GM18508 (cell line): ENCODE data around the gene VSNL1.

Source experiments
- ATAC-seq: cut with Tn5 transposase; IDR thresholded peaks from one replicate; pipeline ENCODE4 v1.9.1; 2021; ENCODE audit warnings: moderate number of reproducible peaks; ENCODE audit not compliant: insufficient read depth, unreplicated experiment

The VSNL1 gene

GRCh38 chr2:17636257-17636656 lies 95.8 kb downstream of the VSNL1 start:
- ATAC-seq: no peak

DNA sequence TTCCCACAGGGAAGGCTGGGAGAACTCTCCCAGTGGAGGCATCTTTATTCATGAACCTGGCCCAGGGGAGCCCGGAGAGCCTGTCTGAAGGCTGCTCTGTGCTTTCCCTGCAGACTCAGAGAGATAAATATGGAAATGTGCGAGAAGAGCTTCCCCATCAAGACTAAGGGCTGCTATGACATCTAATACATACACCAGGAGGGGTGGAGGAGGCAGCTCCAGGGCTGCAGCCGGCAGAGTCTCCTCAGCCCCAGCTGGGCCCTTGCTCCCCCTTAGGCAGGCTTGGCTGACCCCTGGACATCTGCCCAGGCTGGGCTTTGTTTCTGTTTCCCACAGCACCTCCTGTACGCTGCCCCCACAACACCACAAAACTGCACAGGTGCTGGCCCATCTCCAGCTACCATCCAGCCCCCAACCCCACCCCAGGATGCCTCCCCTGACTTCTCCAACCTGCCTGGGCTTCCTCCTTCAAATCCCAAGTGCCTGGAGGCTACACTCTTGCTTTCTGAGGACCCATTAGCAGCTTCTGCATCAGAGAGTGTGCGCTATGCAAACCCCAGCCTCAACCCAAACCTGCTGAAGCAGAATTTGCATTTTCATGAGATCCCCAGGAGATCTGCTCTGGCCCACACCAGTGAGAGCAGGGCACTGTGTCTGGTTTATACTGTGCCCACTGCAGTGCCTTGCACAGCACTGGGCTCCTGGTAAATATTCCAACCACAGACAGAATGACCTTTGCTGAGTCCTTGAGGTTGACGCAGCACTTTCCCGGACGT lies 96.8 kb downstream of the VSNL1 start:
- no peak for ATAC-seq

DNA sequence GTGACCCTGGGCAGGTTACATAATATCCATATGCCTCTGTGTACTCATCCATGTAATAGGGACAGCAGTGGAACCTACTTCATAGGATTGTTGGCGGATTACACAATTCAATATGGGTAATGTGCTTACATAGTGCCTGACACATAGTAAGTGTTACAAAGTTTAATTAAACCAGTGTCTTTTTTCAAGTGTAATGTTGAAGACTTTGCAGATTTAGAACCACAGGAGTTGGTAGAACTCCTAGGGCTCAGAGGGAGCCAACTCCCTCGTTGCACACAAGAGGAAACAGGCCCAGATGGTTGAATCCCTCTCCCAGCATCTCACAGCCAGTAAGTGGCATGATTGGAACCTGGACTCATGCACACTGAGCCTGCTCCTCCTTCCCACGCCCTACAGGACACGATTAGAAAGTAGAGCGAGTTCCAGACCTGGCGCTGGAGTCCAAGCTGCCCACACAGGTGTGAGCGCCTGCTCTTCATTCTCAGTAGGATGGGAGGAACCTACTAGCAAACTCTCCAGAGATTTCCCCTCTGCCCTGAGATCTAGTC lies 97.8 kb downstream of the VSNL1 start:
- ATAC-seq: no peak

- no peak for ATAC-seq
Measured at GRCh38 chr2:17640406-17640805, 99.9 kb downstream of the VSNL1 start.

DNA sequence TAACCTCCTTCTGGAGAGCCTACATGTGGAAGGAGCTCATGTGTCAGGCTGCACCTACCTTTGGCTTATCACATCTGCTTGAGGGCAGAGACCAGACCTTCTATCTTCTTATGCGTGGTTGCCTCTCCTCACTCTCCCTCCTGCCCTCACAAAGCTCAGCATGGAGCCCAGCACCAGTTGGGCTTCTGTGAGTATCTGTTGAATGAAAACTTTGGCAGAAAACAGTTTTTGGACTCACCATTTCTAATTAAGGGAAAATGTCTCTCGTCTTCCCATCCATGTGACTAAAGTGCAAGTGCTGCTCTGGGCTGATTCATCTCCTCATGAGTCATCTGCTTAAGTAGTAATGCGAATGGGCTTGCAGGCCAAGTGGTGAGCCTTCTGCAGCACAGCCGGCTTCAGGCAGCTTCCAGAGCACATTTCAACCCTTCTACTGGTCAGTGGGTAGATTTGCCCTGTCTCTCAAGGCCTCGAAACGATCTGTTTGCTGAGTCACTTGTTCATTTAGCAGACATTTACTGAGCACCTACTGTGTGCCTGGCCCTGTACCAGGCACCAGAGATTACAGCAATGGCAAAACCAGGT lies 102.6 kb downstream of the VSNL1 start:
- ATAC-seq: no peak

DNA sequence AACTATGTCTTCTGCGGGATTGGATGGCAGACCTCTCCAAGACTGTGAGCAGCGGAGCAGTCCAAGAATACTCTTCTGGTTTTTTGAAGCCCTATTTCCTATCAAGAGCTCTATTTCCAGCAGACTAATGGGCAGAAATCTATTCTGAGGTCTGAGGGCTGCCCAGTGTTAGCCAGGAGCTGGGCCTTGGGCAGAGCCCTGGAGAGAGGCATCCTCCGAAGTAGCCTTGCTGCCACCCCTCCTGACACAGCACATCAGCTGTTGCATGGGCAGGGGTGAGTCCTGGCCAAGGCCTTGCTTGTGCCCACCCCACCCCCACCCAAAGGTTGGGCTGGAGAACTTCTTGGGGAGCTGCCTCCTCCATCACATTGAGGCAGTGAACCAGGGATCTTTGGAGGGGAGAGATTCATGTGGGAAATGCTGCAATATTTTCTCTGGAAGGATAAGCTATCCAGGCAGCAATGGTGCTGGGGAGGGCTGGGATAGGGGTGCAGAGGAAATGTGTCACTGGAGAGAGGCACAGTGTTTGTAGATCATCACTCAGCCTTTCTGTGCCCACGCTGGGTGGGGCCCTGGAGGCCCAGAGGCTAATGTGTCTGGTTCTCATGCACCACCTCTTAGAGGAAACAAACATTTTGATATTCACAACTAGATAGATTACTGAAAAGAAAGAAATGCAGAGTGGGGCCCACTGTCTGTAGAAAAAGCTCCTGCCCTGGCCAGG lies 104.7 kb downstream of the VSNL1 start:
- no peak for ATAC-seq

- peak; percentile 91 for ATAC-seq
Measured at GRCh38 chr2:17646081-17646554, 105.6 kb downstream of the VSNL1 start.

DNA sequence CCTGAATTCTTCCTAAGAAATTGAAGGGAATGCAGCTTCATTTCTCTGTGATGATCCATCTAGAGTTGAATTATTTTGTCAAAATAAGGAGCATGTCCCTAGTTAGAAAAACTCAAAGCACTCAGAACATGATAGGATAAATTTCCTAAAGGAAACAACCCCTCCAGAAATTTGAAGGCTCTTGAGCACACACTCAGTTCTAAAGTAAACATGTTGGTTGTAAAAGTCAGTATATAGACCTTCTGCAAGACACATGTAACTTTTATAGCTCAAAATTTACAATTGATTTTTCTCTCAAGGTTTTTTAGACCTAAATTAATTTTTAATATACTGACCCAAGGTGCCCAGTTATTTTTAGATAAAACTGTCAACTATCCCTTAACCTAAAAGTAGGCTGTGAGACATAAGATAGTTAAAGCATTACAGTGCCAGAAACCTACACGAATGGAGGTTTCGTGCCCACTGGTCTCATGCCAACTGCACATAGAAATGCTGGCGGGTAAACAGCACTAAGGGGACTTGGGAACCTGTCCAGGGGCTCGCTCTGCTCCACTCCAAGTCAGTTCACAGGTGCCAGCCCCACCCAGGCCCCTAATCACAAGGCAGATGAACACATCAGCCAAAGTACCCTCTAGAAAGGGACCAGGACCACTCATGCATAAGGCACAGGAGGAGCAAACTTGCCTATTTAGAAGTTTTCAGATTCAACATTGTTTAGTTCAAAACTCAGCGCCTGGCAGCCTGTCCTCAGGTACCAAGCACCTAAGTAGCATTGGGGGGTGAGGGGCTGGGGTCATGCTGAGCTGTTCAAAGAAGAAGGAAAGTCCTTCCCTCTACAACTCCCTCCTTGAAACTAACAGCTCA lies 106.6 kb downstream of the VSNL1 start:
- ATAC-seq: no peak

- ATAC-seq: no peak
Measured at GRCh38 chr2:17648581-17648980, 108.1 kb downstream of the VSNL1 start.

DNA sequence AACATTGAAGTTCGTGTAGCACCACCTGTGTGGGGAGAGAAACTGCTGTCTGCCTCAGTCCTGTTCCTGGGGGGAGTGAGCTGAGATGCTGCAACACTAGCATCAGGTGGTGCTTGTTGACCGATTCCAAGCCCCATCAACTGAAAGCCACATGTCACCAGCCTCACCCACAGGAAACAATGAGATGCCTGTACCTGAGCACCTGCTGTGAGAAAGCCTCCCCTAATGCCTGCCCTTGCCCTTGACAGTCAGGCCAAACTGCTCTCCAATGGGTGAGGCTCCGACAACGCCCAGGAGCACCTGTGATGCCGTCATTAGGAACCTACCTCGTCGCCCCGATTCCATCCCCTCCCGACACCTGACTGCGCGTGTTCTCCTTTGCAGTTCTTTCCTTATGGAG lies 108.5 kb downstream of the VSNL1 start:
- ATAC-seq: no peak

DNA sequence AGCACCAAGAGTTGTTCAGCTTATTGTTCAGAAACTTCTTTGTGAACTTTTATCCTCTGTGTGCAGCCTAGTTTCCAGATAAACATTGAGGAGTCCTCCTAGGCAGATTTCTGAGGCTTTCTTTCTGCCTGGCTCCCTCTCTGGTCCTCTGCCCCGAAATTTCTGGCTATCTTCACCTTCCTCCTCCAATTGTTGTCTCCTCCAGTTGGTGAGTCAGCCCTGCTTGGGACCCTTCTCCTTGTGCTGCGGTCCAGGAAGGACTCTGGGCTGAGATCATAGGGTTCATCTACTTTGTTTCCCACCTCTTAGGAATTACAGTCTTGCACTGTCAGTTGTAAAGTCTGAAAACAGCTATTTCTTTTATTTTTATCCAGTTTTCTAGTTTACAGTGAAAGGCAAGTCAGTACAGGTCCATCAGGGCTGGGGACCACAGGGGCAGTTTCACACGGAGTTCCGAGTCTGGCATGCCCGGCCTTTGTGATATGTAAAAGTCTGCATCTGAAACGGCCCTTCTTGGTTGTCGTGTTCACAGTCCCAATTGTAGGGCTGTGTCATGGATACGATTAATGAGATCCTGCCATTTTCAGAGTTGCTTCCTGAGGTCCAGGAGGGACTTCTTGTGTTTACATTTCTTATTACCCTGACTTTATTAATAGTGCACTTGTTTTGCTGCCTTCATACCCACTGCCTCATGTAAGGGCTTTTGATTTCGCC lies 112.3 kb downstream of the VSNL1 start:
- no peak for ATAC-seq

DNA sequence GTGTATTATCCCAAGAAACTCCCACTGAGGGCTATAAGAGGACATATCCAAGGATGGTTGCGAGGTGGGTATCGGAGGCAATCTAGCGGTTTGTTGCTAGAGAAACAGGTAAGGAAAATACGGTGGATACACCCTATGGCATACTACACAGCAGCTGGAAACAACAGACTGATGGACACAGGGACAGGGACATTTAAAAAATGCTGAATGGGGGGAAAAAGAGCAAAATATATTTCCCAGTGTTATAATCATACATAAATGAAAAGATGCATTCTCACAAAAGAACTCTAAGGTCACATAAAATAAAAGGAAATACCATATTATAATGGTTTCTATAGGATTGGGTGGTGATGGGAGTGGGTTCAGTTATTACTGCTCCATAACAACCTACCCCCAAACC lies 117.3 kb downstream of the VSNL1 start:
- no peak for ATAC-seq

- ATAC-seq: no peak
Measured at GRCh38 chr2:17658251-17658843, 117.9 kb downstream of the VSNL1 start.

- no peak for ATAC-seq
Measured at GRCh38 chr2:17660219-17660618, 119.7 kb downstream of the VSNL1 start.

GRCh38 chr2:17661460-17661859 lies 121.0 kb downstream of the VSNL1 start:
- no peak for ATAC-seq

DNA sequence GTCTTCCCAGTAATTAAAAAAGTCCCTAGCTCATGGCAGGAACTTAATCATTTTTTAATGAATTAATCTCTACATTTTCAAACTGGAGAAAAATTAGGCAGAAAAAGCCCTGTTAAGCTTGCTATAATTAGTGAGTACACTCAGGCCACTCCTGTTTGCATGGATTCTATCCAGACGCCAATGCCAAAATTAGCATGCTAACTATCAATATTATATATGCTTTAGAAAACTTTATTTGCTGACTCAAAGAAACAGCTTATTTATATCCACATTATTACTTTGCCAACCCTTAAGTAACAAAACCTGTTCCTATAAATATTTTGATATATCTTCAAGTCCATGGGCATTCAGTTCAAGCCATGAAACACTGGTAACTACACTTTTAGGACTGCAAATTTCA lies 122.2 kb downstream of the VSNL1 start:
- no peak for ATAC-seq

DNA sequence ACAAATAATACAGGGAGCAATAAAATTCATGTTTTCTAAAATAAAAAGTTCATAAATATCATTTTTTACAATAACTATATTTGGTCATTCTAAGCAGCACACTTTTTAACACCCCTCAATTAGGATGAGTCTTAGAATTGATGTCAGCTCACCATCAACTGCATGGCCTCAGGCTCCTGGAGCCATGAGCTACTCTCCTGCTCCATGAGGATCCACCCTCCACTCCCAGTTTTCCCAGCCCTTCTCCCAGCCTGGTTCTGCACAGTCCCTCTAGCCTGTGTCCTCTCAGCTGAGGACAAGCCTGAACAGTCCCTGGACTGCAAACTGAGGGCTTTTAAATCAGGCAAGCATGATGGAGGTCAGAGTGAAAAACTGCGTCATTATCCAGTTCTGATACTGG lies 124.0 kb downstream of the VSNL1 start:
- ATAC-seq: no peak

DNA sequence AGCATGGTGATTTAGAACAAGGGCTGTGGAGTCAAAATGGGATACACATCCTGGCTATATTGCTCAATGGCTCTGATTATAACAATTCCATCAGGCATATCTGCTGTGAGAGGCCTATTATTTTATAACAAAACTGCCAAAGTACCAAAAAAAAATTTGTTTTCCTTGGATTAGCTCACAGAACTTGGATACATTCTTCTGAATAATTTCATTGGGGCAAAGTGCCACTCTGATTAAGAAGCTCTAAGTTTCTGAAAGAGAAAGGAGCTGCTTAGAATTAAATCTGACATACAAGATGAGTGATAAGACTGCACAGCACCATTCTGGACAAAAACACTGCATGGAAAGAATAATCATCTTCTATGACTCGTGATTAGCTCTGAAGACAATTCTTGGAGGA lies 127.4 kb downstream of the VSNL1 start:
- ATAC-seq: no peak
